HG02571 (cell line): Measurements from ENCODE around the gene RAP1GAP2.
"Not testable (repeated sequence)": the region's sequence is repeated elsewhere in the genome, so short reads cannot be mapped to it uniquely, and the experiment has no call there.

Experiments
- ATAC-seq: cut with Tn5 transposase; IDR thresholded peaks from one replicate; pipeline ENCODE4 v1.9.1; 2021; ENCODE audit warnings: mild to moderate bottlenecking, moderate library complexity; ENCODE audit not compliant: unreplicated experiment

RAP1GAP2 gene

DNA sequence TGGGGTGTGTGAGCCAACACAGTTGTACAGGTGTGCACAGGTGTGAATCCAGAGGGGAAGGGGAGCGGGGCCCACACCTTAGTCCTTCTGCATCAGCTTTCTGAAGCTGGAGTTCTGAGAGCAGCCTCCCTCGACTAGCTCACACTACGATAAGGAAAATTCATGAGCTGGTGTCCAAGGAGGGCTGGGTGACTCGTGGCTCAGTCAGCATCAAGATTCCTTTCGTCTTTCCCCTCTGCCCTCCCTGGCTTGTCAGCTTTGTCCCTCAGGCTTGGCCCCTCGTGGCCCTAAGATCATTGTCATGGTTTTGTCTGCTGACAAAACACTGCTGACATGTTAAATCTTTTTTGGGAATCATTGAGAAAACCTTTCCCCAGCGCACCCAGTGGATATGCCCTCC, 219.7 kb downstream of the RAP1GAP2 start:
- no peak for ATAC-seq

- ATAC-seq, result no peak
Measured at GRCh38 chr17:3017936-3018335, 221.7 kb downstream of the RAP1GAP2 start.

DNA sequence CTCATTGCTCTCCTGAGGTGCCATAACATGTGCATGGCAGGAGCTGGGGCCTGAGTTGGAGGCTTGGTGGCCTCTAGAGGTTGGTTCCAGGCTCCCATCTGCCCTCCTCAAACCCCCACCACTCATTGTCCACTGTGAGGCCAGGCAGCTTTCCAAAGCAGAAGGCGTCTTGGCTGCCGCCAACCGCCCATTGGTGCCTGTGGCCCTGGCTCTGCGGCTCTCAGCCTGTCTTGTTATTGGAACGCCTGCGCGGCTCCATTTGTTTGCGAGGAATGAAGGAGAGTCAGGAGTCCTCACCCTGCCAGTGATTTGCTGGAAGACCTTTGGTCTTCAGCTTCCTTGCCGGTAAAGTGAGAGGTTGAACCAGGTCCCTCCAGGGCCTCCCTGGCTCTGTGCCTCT, 223.5 kb downstream of the RAP1GAP2 start:
- ATAC-seq, result no peak

GRCh38 chr17:3020381-3020780, 224.1 kb downstream of the RAP1GAP2 start:
- ATAC-seq, result no peak

- ATAC-seq, result no peak
Measured at GRCh38 chr17:3022197-3022596, 226.0 kb downstream of the RAP1GAP2 start.

DNA sequence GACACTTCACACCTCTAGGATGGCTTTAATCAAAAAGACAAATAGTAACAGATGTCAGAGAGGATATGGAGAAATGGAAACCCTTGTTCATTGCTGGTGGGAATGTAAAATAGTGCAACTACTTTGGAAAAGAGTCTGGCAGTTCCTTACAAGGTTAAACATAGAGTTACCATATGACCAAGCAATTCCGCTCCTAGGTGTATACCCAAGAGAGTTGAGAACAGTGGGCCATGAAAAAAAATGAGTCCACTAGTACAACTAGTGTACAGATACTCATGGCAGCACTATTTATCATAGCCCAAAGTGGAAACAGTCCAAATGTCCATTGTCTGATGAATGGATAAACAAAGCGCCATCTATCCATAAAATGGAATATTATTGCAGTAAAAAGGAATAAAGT, 228.1 kb downstream of the RAP1GAP2 start:
- ATAC-seq, result no peak

- no peak for ATAC-seq
Measured at GRCh38 chr17:3025421-3026124, 229.3 kb downstream of the RAP1GAP2 start.

- no peak for ATAC-seq
Measured at GRCh38 chr17:3026125-3026855, 230.1 kb downstream of the RAP1GAP2 start.

- no peak for ATAC-seq
Measured at GRCh38 chr17:3026856-3027751, 230.9 kb downstream of the RAP1GAP2 start.

GRCh38 chr17:3027786-3028532, 231.7 kb downstream of the RAP1GAP2 start:
- ATAC-seq, result no peak

DNA sequence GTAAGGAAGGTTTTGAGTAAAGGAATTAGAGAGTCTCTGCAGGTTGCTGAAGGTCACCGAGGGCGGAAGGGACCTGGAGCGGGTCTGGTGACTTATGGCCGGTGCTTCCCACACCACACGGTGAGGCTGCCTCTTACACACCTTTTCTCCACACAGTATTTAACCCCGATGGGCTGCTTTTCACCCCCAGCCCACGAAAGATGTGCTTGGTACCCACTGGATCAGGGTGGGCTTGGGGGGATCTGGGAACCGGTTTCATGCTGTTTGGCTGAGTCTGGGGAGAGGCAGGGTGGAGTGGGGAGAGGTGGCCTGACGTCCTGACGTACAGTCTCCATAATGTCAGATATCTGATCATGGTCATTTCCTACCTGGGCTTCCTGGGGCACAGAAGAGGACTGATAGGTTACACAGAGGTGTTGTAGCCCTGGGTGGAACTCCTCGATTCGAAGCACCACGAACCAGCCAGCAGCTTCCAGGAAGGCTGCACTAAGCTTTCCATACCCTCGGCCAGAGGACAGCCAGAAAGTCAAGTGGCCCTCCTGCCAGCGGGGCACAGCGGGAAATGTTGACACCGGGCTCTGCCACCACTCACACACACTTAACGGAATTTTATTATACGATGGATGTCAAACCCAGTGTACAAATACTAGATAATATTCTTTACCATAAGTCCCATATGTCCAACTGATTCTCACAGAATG, 233.1 kb downstream of the RAP1GAP2 start:
- ATAC-seq, result no peak

DNA sequence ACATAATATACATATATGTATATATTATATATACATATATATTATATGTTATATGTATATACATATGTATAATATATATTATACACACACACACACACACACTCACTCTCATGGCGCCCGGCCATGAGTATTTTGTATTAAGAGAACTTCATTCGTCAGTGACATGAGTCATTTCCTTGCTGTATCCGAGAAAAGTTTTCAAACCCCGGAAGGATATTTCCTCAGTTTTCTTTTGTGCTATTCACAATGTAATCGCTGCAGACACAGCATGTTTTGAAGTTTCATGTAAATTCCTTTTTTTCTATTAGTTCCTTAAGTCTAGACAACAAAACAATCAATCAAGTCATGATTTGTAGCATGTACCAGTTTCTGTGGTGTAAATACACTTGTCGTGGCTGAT, 233.9 kb downstream of the RAP1GAP2 start:
- ATAC-seq, result no peak

GRCh38 chr17:3030852-3031470, 234.7 kb downstream of the RAP1GAP2 start:
- not testable (repeated sequence) for ATAC-seq

- no peak for ATAC-seq
Measured at GRCh38 chr17:3032258-3033247, 236.3 kb downstream of the RAP1GAP2 start.

- no peak for ATAC-seq
Measured at GRCh38 chr17:3033248-3033640, 237.0 kb downstream of the RAP1GAP2 start.

DNA sequence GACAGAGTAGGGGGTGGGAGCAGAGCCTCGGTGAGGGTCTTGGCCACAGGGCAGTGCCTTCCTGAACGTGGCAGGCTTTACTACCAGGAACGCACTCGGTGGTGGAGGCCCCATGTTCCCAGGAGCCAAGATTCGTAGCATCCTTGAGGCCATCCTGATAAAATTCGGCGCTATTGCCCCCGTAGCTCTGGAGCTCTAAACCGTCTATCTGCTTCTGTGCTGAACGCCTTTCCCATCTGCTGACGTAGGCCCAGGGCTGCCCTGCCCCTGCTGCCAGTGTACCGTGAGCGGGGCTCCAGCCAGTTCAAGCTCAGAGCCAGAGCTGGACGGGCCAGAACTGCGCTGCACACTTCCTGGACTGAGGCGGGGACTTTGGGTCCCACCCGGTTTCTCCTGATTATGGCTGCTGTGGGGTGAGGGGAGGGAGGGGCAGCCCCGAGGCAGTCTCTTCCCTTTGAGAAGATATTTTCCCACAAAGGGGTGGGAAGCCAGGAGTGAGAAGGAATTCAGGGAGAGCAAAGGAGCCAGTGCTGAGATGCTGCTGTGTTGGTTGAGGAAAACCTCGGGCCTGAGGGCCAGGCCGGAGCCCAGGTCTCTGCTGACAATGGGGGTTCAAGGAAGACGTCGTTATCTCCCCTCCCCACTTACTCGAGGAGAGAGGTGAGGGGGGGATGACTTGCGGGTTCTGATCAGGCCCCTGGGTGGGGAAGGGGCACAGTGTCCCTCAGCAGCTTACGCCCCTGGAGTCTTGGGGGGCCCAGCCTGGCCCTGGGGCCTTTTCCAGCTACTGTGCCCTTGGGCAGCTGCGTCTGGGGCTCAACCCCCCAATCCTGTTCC, 237.7 kb downstream of the RAP1GAP2 start:
- ATAC-seq, result no peak

GRCh38 chr17:3034578-3034920, 238.3 kb downstream of the RAP1GAP2 start:
- no peak for ATAC-seq
